HEK293 (cell line): ENCODE data around the gene SLC16A1.

Experiments
- MYNN ChIP-seq: fragments of 450-650 bp; formaldehyde crosslinking; IDR thresholded peaks from 2 replicates; pipeline ENCODE4 v1.5.1; 2016; ENCODE audit warnings: missing biosample characterization, missing genetic modification characterization, borderline replicate concordance
- PRDM4 ChIP-seq: fragments of 450-650 bp; formaldehyde crosslinking; IDR thresholded peaks from 2 replicates; pipeline ENCODE4 v1.5.1; 2017; ENCODE audit warnings: missing biosample characterization, missing genetic modification characterization
- PRDM6 ChIP-seq: fragments of 450-650 bp; formaldehyde crosslinking; IDR thresholded peaks from 2 replicates; pipeline ENCODE4 v1.5.1; 2017; ENCODE audit warnings: missing biosample characterization, missing genetic modification characterization
- SP2 ChIP-seq: fragments of 450-650 bp; formaldehyde crosslinking; IDR thresholded peaks from 2 replicates; pipeline ENCODE4 v1.5.1; 2016; ENCODE audit warnings: missing biosample characterization, missing genetic modification characterization
- SP7 ChIP-seq: fragments of 450-650 bp; formaldehyde crosslinking; IDR thresholded peaks from 2 replicates; pipeline ENCODE4 v1.5.1; 2016; ENCODE audit warnings: missing biosample characterization, missing genetic modification characterization
- TCF7L2 ChIP-seq: IDR thresholded peaks from 2 replicates; pipeline ENCODE4 v1.6.1; 2011; ENCODE audit warnings: low read depth, mild to moderate bottlenecking, inconsistent platforms, low read length, moderate library complexity, borderline replicate concordance
- ZBTB11 ChIP-seq: fragments of 450-650 bp; formaldehyde crosslinking; conservative IDR thresholded peaks from 2 replicates; pipeline ENCODE4 v1.5.1; 2016; ENCODE audit warnings: low read depth, missing biosample characterization, missing genetic modification characterization
- ZNF112 ChIP-seq: fragments of 450-650 bp; formaldehyde crosslinking; IDR thresholded peaks from 2 replicates; pipeline ENCODE4 v1.5.0; 2017; ENCODE audit warnings: missing biosample characterization, missing genetic modification characterization
- ZNF133 ChIP-seq: fragments of 450-650 bp; formaldehyde crosslinking; IDR thresholded peaks from 2 replicates; pipeline ENCODE4 v1.5.1; 2016; ENCODE audit warnings: missing biosample characterization, missing genetic modification characterization
- ZNF174 ChIP-seq: fragments of 450-650 bp; formaldehyde crosslinking; IDR thresholded peaks from 2 replicates; pipeline ENCODE4 v1.5.0; 2017; ENCODE audit warnings: missing biosample characterization, mild to moderate bottlenecking, missing genetic modification characterization
- ZNF221 ChIP-seq: fragments of 450-650 bp; formaldehyde crosslinking; IDR thresholded peaks from 2 replicates; pipeline ENCODE4 v1.5.1; 2017; ENCODE audit warnings: missing biosample characterization, missing genetic modification characterization, borderline replicate concordance
- ZNF223 ChIP-seq: fragments of 450-650 bp; formaldehyde crosslinking; IDR thresholded peaks from 2 replicates; pipeline ENCODE4 v1.5.1; 2016; ENCODE audit warnings: missing biosample characterization, missing genetic modification characterization
- ZNF239 ChIP-seq: fragments of 450-650 bp; formaldehyde crosslinking; IDR thresholded peaks from 2 replicates; pipeline ENCODE4 v1.5.1; 2016; ENCODE audit warnings: missing biosample characterization, missing genetic modification characterization
- ZNF24 ChIP-seq: fragments of 450-650 bp; formaldehyde crosslinking; IDR thresholded peaks from 2 replicates; pipeline ENCODE4 v1.5.1; 2016; ENCODE audit warnings: missing biosample characterization, missing genetic modification characterization
- ZNF266 ChIP-seq: fragments of 450-650 bp; formaldehyde crosslinking; IDR thresholded peaks from 2 replicates; pipeline ENCODE4 v1.5.1; 2016; ENCODE audit warnings: missing biosample characterization, missing genetic modification characterization, low read depth
- ZNF274 ChIP-seq, 2 experiments: fragments of 200-500 bp in 1 of 2; fragments of 450-650 bp in 1 of 2; sonication (Bioruptor generic) in 1 of 2; formaldehyde crosslinking in 1 of 2; IDR thresholded peaks; 2 replicates each; pipeline versions ENCODE4 v1.5.1 to v1.6.1; 2014 to 2016; ENCODE audit warnings: borderline replicate concordance in 1 of 2, inconsistent platforms in 1 of 2, low read length in 1 of 2, missing biosample characterization in 1 of 2, missing genetic modification characterization in 1 of 2
- ZNF549 ChIP-seq: fragments of 450-650 bp; IDR thresholded peaks from 2 replicates; pipeline ENCODE4 v1.5.1; 2018; ENCODE audit warnings: missing biosample characterization, missing genetic modification characterization, mild to moderate bottlenecking, inconsistent platforms, moderate library complexity
- ZNF558 ChIP-seq: fragments of 450-650 bp; formaldehyde crosslinking; IDR thresholded peaks from 2 replicates; pipeline ENCODE4 v1.5.1; 2016; ENCODE audit warnings: missing biosample characterization, missing genetic modification characterization
- ZNF610 ChIP-seq: fragments of 450-650 bp; formaldehyde crosslinking; IDR thresholded peaks from 2 replicates; pipeline ENCODE4 v1.5.1; 2016; ENCODE audit warnings: missing biosample characterization, missing genetic modification characterization, borderline replicate concordance
- ZNF645 ChIP-seq: fragments of 450-650 bp; formaldehyde crosslinking; IDR thresholded peaks from 2 replicates; pipeline ENCODE4; 2016; ENCODE audit warnings: missing biosample characterization, missing genetic modification characterization
- ZNF704 ChIP-seq: fragments of 450-650 bp; formaldehyde crosslinking; IDR thresholded peaks from 2 replicates; pipeline ENCODE4 v1.5.1; 2016; ENCODE audit warnings: missing biosample characterization, missing genetic modification characterization
- ZSCAN5A ChIP-seq: fragments of 450-650 bp; formaldehyde crosslinking; IDR thresholded peaks from 2 replicates; pipeline ENCODE4 v1.5.1; 2016; ENCODE audit warnings: missing biosample characterization, missing genetic modification characterization

SLC16A1 gene

GRCh38 chr1:112935461-112936111 lies 20.4 kb downstream of the SLC16A1 start (continued):
- TF ChIP-seq ZNF239 (tag by site-specific recombination), result no peak
- TF ChIP-seq ZNF24 (tag by site-specific recombination), result peak; percentile 76; the same call in 1 of the 2 replicates
- 0 out of 2 replicates have a peak, but pooled peaks have one; percentile 16 for TF ChIP-seq ZNF558 (tag by site-specific recombination)
- peak; percentile 94 for TF ChIP-seq ZNF133 (tag by site-specific recombination)
- TF ChIP-seq PRDM4 (tag by site-specific recombination), result no peak
- no peak for TF ChIP-seq SP2 (tag by site-specific recombination)
- TF ChIP-seq PRDM6 (tag by site-specific recombination), result peak; percentile 64
- no peak for TF ChIP-seq ZNF274 (IDR thresholded peaks at IDR 0.05; ENCODE audit: low read length)
- no peak for TF ChIP-seq ZNF274 (tag by site-specific recombination; IDR thresholded peaks at IDR 0.05; ENCODE audit: borderline replicate concordance)
- peak; percentile 35 for TF ChIP-seq SP7
- TF ChIP-seq ZSCAN5A (tag by site-specific recombination), result no peak
- no peak for TF ChIP-seq ZNF610 (tag by site-specific recombination)
- TF ChIP-seq ZNF704, result no peak
- TF ChIP-seq ZNF549 (tag by site-specific recombination), result no peak
- no peak for TF ChIP-seq ZNF221 (tag by site-specific recombination)
- no peak for TF ChIP-seq ZNF112
- TF ChIP-seq ZNF223, result no peak
- no peak for TF ChIP-seq ZNF174 (tag by site-specific recombination)
- no peak for TF ChIP-seq TCF7L2
- TF ChIP-seq ZNF645 (tag by site-specific recombination), result no peak
- no peak for TF ChIP-seq ZNF266 (tag by site-specific recombination)
- no peak for TF ChIP-seq ZBTB11
- TF ChIP-seq MYNN, result no peak
